HT-29 (cell line): ENCODE measurements around the gene FAM114A1. TPM values are rescaled to one million over a fixed set of nuclear protein-coding genes. Genes with fewer than 3 reads are reported as not detected.
"Not testable (repeated sequence)": the region's sequence is repeated elsewhere in the genome, so short reads cannot be mapped to it uniquely, and the experiment has no call there.

Experiments used
- DNase-seq: peaks from one replicate; pipeline ENCODE4 v3.0.0-alpha.2; 2015; ENCODE audit warnings: low spot score
- total RNA-seq: library from RNA; depleted of rRNA; stranded (reverse); fragments of >200 nt; shearing (Covaris generic); gene quantifications from 2 replicates; pipeline ENCODE4 v1.2.3, GENCODE V29; 2014

FAM114A1 gene
- total RNA-seq, 1 experiment from 2014 or later: 6.2 TPM

- no peak for DNase-seq
Measured at GRCh38 chr4:38967260-38968095, 99.9 kb downstream of the FAM114A1 start.

GRCh38 chr4:38968668-38969067 is 101.1 kb downstream of the FAM114A1 start:
- no peak for DNase-seq

- no peak for DNase-seq
Measured at GRCh38 chr4:38976308-38976707, 108.7 kb downstream of the FAM114A1 start.

- no peak for DNase-seq
Measured at GRCh38 chr4:38979081-38979480, 111.5 kb downstream of the FAM114A1 start.

- no peak for DNase-seq
Measured at GRCh38 chr4:38979511-38980230, 112.1 kb downstream of the FAM114A1 start.

- DNase-seq: no peak
Measured at GRCh38 chr4:38980903-38981676, 113.5 kb downstream of the FAM114A1 start.

- DNase-seq: no peak
Measured at GRCh38 chr4:38982361-38983095, 114.9 kb downstream of the FAM114A1 start.

- DNase-seq: no peak
Measured at GRCh38 chr4:38983291-38983690, 115.7 kb downstream of the FAM114A1 start.

- no peak for DNase-seq
Measured at GRCh38 chr4:38983787-38984598, 116.4 kb downstream of the FAM114A1 start.

GRCh38 chr4:38985410-38986100 is 117.9 kb downstream of the FAM114A1 start:
- DNase-seq: no peak

GRCh38 chr4:38987491-38987890 is 119.9 kb downstream of the FAM114A1 start:
- DNase-seq: no peak

- not testable (repeated sequence) for DNase-seq
Measured at GRCh38 chr4:38988353-38988752, 120.7 kb downstream of the FAM114A1 start.

GRCh38 chr4:38989487-38989886 is 121.9 kb downstream of the FAM114A1 start:
- DNase-seq: no peak

GRCh38 chr4:38990241-38990640 is 122.6 kb downstream of the FAM114A1 start:
- DNase-seq: no peak

- no peak for DNase-seq
Measured at GRCh38 chr4:38993683-38994082, 126.1 kb downstream of the FAM114A1 start.

GRCh38 chr4:38994135-38994534 is 126.5 kb downstream of the FAM114A1 start:
- DNase-seq: no peak
